HG03108 (cell line): ENCODE measurements around the gene TDP1.

Experiments used
- ATAC-seq: cut with Tn5 transposase; IDR thresholded peaks from one replicate; pipeline ENCODE4 v1.9.1; 2021; ENCODE audit warnings: moderate library complexity; ENCODE audit not compliant: unreplicated experiment

TDP1 gene

GRCh38 chr14:89936654-89937185 is 19.0 kb upstream of the TDP1 start:
- ATAC-seq, result no peak

- no peak for ATAC-seq
Measured at GRCh38 chr14:89941830-89942377, 13.8 kb upstream of the TDP1 start.

DNA sequence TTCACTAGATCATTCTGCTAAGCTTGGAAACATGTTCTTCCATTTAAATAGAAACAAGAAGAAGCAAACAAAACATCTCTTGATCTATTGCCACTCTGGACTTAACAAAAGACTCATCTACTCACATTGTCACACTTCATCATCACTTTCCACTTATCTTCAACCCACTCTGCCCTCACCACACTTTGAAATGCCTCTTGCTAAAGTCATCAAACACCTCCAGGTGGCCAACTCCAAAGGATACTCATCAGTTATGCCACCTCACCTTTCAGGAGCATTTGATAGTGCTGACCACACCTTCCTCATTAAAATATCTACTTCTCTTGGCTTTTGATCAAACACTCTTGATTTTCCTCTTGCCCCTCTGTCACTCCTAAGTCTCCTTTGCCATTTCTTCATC is 8.4 kb upstream of the TDP1 start:
- no peak for ATAC-seq

GRCh38 chr14:89952576-89952975 is 3.2 kb upstream of the TDP1 start:
- no peak for ATAC-seq

- no peak for ATAC-seq
Measured at GRCh38 chr14:89953602-89954001, 2.1 kb upstream of the TDP1 start.

DNA sequence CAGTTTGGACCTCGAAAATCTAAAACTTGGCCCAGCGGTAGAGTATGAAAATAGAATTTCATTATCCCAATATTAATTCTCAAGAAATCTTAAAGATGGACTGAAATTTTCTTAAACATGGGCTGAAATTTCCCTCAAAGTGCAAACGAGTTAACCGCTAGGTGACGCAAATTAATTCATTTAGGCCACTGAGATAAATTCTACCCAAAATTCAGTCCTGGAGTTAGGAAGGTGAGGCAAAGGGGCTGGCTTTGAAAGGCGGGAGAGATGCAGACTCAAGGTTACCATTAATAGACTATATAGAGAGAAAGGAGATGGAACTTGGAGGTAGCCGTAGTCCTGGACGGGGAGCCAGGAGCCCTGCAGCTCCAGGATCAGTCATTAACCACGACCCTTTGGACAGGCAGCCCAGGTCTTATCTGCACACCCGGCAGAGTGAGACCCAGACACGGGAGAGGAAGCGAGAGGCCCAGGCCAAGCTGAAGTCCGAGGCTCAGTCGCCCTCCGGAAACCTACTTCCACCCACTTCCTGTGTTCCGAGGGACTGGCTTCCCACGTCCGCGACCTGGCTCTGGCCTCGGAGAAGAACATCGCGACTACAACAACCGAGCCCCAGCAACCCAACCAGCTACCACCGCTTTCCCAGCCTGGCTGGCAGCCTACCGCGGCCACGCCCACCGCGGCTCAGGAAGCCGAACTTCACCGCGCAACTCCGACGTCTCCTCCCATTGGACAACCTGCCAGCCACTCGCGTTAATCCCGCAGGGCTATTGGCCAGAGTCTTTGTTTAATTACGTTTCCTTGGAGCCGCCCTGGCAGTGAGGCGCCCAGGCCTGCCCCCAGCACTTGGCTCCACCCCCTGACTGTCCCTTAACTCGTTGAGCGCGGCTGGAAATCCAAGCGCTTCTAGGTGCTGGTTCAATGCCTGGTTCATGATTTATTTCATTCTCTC is 1.4 kb upstream of the TDP1 start, which contains the start of gene EFCAB11:
Gene EFCAB11 (minus strand): TSS at position 661 of the 952 bp plus-strand sequence. CDS start 70 bp downstream, at position 591.
- ATAC-seq, result peak; percentile 86

DNA sequence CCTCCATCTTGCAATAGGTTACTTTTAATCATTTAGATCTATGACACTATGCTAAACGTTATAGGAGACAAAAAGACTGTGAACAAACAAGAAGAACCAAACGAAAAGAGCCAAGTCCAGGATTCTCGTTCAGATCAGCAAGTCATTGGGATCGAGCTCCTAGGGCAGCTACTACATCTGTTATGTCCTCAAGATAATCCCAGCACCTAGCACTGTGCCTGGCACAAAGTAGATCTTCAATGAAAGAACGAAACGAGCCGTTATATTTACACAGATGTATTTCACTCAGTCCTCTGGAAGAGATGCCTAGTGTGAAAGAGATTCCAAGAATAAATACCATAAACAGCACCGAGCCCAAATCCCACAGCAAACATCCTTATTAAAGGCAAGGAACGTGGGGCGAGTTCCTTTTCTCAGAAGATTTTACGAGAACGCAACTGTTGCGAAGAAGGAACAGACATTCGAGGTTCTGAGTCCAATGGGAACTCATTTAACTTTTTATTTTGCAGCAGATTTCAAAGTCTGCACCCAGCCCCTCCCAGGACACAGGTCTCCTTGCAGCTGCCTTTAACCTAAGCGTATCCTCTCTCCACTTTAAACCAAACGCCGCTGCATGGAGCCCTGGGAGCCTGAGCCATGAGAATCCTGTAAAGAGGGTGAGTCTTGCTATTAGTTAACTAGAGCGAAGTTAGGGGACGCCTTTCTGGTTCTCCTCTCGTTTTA is 544 bp upstream of the TDP1 start:
- peak; percentile 7 for ATAC-seq

DNA sequence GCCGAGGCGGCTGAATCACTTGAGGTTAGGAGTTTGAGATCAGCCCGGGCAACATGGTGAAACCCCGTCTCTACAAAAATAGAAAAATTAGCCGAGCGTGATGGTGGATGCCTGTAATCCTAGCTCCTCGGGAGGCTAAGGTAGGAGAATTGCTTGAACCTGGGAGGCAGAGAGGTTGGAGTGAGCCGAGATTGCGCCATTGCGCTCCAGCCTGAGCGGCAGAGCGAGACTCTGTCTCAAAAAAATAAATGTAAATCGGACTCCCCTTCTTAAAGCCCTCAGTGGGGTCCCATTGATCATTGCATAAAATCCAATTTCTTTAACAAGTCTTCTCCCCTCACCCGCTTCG is 908 bp downstream of the TDP1 start:
- no peak for ATAC-seq

GRCh38 chr14:89957376-89957775 is 1.6 kb downstream of the TDP1 start:
- ATAC-seq, result no peak

- ATAC-seq, result no peak
Measured at GRCh38 chr14:89957791-89958190, 2.1 kb downstream of the TDP1 start.

DNA sequence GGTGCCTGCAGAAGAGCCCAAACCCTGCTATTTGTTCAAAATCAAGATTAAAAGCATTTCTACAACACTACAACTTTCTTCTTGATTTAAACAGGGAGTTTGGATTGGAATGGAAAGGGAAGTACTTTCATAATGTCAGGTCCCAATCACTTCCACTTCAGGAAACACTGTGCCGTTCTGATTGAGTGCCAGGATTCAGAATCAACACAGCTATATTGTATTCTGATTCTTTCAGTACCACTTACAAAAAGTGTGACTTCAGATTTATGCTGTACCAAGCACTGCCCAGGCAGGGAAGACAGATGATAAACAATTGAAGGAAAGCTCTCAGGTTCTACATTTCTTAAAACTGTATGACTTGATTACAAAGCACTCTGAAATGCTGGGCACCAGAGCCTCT is 3.2 kb downstream of the TDP1 start:
- ATAC-seq, result no peak

DNA sequence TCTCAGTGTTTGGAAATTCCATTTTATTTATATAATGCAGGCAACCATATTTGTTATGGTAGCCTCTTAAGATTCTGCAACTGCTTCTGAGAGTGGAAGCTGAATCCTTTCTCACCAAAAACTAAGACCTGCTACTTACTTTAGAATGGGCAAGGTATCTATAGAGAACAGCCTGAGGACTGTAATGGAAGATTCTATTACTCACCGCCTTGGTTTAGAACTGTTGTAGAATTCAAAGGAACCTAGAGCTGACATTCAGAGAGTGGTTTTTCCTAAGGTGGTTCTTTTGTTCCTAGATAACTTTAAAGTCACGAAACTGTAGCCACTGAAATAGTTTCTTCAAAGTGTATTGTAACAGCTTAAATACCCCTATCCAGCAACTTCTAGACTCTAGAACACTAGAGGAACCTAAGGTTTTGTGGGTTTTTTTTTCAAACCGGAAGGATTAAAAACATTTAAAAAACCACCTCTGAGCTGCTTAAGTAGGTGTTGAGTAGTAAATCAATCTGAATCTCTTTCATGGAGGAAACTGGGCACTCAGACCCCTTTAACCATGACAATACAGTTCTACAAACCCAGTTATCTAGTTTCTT is 4.2 kb downstream of the TDP1 start:
- no peak for ATAC-seq

GRCh38 chr14:89960914-89961313 is 5.2 kb downstream of the TDP1 start:
- no peak for ATAC-seq

DNA sequence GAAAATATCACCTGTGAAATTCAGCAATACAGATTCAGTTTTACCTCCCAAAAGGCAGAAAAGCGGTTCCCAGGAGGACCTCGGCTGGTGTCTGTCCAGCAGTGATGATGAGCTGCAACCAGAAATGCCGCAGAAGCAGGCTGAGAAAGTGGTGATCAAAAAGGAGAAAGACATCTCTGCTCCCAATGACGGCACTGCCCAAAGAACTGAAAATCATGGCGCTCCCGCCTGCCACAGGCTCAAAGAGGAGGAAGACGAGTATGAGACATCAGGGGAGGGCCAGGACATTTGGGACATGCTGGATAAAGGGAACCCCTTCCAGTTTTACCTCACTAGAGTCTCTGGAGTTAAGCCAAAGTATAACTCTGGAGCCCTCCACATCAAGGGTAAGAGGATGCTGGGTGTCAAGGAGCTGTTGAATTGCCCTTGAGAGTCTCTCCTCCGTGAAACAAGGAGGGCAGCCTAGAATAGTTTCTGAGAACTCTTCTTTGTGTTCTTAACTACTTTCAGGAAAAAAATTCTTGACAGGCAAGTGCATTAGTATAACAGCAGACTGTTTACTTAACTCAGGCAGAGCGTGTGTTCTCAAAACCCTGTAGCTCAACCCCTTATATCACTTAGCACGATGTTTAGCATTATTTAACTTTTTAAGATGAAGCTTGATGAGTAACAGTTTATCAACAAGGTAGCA is 7.7 kb downstream of the TDP1 start:
- no peak for ATAC-seq

- no peak for ATAC-seq
Measured at GRCh38 chr14:89965839-89966238, 10.1 kb downstream of the TDP1 start.

GRCh38 chr14:89973234-89973823 is 17.6 kb downstream of the TDP1 start:
- no peak for ATAC-seq

- no peak for ATAC-seq
Measured at GRCh38 chr14:89977668-89978067, 21.9 kb downstream of the TDP1 start.

- no peak for ATAC-seq
Measured at GRCh38 chr14:89978656-89979055, 22.9 kb downstream of the TDP1 start.

DNA sequence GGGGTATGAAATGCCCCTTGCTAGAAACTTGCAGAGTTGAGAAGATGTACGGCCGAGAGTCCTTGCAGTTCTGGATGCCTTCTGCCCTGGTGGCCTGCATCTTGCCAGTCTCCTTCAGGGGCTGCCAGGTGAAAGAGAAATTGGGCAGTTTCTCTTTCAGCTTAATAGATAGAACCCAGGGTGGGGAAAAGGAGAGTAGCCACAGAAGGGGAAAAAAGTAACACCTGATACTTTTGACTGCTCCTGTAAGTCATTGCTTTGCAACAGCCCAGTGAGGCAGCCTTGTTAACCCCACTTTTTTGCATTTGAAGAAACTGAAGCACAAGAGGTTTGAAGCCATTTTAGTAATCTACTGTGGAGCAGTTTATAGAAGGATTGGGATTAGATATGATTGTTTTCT is 27.6 kb downstream of the TDP1 start:
- no peak for ATAC-seq

GRCh38 chr14:89986462-89987160 is 30.9 kb downstream of the TDP1 start:
- ATAC-seq, result no peak
